Lung microvascular endothelial cell (primary cell): ENCODE results near the gene TMC6. TPM values are rescaled to one million over a fixed set of nuclear protein-coding genes. Genes with fewer than 3 reads are reported as not detected.
A peak's percentile ranks its signal among the peaks of the same experiment; 100 is the strongest.
"Not testable (repeated sequence)": the region's sequence is repeated elsewhere in the genome, so short reads cannot be mapped to it uniquely, and the experiment has no call there.

Source experiments
- DNase-seq, 2 donors: peaks; one replicate each; pipeline versions ENCODE4 v3.0.0 to v3.0.0-alpha.2; 2010; ENCODE audit warnings: low read depth in 2 of 2
- total RNA-seq: library from RNA; depleted of rRNA; stranded (reverse); fragments of >200 nt; gene quantifications from 2 replicates; pipeline ENCODE4 v1.2.1, GENCODE V29; 2014

The TMC6 gene
- total RNA-seq, 1 donor from 2014 or later, result 31.9 TPM

DNA sequence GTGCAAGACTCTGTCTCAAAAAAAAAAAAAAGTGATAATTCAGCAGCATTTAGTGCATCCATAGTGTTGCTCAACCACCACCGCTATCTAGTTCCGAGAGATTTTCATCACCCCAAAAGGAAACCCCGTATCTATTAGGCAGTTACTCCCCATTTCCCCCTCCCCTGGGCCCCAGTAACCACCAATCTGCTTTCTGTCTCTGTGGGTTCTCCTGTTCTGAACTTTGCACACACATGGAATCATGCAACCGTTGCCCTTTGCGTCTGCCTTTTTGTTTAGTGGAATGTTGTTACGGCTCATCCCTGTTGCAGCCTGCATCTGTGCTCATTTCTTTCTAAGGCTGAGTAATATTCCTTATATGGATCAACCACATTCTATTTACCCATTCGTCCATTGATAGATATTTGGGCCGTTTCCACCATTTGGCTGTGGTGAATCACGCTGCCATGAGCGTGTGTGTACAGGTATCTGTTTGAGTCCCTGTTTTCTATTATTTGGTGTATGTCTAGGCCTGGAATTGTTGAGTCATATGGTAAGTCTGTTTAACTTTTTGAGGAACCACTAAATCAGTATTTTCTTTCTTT, 31.1 kb upstream of the TMC6 start:
- no peak for DNase-seq

DNA sequence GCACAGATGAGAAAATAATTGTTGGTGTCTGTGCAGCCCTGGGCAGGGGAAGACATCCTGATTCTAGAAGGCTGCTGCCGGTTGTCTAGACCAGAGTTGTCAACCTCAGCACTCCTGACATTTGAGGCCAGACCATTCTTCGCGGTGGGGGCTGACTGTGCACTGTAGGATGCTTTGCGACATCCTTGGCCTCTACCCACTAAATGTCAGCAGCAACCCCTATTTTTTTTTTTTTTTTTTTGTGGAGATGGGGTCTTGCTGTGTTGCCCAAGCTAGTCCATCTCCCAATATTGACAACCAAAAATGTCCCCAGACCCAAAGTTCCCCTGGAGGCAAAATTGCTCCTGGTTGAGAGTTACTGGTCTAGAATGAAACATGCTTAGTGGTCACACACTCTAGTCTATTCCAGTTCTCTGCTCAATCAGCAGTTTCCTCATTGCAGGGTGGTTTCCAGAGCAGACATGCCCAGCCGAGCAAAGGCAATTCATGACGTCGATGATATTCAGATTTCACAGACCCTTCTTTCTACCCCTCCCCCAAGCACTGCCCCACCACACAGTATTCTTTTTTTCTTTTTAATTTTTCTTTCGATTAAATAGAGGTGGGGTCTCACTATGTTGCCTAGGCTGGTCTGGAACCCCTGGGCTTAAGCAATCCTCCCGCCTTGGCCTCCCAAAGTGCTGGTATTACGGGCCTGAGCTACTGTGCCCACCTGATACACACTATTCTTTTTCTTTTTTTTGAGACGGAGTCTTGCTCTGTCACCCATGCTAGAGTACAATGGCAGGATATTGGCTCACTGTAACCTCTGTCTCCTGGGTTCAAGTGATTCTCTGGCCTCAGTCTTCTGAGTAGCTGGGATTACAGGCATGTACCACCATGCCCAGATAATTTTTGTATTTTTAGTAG, 26.6 kb upstream of the TMC6 start:
- no peak for DNase-seq

DNA sequence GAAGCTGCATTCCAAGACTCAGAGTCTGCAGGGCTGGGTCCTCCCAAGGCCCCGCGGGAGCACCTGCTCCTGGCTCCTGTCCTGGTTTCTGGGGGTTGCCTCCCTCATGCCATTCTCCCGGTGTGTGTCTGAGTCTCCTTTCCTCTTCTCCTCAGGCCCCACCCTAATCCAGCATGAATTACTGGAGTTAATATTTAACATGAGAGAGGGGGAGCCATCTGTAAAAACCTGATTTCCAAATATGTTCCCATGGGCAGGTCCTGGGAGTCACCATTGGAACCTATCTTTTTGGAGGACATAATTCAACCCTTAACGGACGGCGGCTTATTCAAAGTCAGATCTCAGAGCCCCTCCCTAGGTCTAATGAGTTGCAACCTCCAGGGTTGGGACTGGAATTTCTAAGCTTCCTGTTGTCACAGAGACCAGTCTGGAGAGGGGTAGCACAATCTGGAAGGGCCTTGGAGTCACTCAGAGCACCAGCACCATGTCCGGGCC, 23.0 kb upstream of the TMC6 start:
- no peak for DNase-seq

DNA sequence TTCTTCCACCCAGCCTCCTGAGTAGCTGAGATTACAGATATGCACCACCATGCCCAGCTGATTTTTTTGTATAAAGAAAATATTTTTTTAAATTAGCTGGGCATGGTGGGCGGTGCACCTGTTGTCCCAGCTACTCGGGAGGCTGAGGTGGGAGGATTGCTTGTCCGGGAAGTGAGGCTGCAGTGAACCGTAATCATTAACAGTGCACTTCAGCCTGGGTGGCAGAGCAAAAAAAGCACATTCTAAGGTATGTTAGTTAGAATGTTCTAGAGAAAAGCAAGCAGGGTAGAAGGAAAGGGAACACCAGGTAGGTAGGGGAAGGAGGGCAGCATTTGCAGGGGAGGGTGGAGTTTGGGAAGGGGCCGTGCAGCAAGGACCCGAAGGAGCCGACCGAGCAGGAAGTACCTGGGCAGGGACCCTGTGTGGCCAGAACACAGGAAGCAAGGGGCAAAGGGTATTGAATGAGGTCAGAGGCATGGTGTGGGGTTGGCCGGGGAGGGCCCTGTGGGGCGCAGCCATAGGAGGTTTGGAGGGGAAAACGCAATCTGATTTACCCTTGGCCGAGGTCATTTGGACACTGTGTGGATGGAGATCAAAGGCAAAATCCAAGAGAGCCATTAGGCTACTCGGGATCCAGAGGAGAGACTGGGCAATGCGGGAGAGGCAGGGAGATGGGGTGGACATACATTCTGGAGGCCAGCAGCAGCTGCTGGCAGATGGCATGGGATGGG, 19.9 kb upstream of the TMC6 start:
- DNase-seq, result no peak

DNA sequence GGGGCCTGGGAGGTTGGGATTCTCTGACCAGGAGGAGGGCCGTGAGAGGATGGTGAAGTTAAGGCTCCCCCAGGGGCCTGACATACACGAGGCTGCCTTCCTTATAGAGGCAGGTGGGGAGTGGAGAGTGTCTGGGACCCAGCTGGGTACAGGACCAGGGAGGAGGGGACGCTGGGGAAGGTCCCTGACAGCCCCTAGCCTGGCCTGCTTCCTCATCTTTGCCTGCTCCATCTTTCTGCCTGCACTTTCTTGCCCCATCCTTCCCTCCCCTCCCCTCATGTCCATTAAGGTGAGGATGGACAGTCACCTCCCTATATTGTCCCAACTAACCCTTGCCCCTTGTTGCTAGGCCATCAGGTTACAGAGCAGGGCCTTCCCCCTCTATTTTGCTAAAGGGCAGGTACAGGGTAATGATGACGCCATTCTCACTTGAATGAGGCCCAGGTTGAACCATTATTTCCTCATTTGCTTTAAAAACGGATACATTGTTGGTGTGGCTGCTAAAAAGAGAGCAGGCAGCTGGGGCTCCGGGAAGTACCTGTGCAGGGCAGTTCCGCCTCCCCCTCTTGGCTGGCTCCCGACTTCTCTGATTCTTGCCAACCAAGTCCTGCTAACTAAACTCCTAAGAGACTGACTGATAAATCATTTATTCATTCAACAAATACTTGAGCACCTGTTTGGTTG, 18.9 kb upstream of the TMC6 start:
- no peak for DNase-seq

DNA sequence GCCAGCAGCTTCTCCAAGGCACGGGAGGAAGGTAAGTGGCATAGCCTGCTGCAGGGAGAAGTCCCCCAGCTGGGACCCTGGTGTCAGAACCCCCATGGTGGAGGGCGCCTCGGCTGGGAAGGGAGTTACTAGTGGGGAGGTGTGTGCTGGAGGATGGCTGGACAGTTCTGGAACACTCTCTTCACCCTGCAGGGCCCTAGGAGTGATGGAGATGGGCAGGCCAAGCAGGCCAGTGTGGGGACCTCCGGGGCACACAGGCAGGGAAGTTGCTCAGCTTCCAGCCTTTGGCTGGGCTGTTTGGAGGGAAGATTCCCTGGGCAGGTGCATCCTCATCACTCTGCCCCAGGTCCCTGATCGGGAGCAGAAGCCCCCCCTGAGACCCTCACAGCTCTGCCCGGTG, 18.3 kb upstream of the TMC6 start:
- no peak for DNase-seq

DNA sequence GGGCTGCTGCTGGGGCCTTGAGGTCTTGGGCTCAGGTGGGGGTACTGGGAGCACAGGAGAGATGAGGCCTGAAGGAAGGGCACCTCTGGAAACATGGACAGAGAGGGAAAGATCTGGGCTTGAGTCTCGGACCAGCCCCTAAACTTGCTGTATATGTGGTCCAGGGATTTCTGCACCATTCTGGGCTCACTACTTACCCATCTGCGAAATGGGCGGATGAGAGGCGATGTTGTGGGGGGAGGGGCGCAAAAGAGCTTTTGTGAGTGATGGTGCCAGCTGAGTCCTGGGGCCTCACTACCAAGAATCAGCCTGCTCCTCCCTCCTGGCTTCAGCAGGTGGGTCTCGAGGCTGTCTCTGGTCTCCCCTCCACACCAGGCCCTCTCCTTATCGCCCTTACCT, 17.9 kb upstream of the TMC6 start:
- no peak for DNase-seq

DNA sequence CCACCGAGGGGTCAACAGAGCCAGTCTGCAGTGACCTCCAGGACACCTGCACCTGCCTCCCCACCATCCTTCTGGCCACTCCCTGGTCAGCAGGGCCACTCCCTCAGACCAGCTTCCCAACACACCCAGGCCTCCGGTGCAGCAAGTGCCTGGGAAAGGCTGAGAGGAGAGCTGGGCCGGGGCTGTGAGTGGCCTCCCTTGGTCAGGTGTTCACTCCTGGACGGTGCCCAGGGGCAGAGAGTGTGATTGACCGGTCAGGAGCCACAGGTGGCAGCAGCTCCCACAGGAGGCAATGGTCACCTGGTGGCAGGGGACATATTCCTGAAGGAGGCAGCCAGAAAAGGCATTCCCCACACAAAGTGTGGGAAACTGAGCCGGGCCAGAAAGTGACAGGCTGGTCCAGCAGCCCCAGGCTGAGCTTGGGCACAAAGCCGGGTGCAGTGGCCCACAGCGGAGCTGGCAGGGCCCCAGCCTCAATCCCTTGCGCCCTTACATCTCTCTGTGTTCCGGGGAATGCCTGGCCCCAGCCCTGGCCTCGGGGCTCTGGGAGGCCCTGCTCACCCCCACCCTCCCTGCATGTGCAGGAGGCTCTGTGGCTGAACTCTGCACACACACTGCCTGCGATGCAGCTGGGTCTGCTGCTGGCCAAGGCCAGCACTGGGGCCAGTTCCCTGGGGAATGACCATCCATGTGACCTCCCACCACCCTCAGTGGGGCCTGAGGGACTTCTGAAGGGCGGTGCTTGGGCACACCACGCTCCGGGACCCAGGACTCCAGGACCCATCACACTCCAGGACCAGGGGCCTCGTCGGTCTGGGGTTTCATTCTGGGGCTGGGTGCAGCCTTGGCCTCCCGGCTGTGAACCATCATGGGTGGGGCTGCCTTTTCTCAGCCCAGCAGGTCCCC, 16.4 kb upstream of the TMC6 start:
- no peak for DNase-seq

DNA sequence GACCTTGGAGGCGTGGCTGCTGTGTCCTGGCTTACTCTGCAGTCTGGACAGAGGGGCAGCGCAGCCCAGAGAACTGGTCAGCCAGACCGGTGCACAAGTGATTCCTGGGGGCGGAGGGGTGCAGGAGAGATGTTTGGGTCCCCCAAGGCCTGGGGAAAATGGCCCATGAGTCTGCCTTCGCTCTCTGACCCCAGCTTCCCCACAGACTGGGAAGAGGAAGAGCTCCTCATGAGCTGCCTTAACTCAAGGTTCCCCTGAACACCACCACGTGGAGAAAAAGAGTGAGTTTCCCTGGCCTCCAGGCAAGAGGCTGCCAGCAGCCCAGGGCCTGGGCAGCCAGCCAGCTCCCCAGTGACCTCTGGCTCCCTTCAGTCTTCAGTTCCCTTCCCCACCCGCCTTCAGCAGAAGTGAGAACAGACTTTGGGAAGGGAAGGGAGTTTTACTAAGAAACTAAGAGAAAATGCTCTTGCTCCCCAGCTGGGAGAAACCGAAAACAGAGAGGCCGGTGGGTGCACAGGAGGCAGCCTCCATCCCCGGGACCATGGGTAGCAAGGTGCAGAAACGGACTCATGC, 15.7 kb upstream of the TMC6 start:
- DNase-seq, result peak in 1 of 2 donors; percentile 73

DNA sequence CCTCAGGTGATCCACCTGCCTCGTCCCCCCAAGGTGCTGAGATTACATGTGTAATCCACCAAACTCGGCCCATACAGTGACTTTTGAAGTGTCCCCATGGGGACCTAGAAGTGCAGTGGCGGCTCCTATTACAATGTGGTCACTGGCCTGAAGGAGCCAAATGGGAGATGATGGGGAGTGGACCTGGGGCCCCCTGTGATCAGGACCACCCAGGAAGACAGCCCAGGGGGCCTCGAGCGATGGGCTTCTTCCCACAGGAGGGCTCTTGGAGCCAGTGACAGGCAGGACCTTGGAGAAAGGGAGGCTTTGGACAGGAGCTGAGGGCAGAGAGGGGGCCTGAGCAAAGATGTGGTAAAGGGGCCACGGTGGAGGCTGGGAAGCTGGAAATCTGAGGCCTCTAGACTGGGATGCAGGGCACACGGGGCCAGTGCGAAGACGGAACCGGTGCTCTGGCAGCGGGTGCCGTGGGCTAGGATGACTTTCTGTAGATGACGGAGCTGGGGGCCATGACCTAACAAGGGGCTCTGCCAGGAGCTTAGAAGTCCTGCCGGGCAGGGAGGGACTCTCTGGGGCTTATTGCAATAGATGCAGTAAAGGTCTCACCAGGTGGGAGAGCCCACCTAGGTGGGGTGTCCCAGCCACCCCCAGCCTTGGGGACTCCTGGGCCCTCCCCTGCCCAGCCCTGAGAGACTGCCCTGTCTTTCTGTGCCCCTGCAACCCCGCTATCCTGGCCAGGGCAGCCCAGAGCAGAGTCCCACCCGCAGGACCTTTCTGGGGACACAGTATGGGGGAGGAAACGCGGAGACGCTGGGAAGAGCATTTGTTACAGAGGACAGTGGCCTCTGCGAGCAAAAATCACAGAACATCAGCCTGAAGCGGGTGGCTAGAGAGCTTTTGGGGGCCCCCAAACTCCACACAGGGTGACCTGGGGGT, 14.9 kb upstream of the TMC6 start:
- no peak for DNase-seq

DNA sequence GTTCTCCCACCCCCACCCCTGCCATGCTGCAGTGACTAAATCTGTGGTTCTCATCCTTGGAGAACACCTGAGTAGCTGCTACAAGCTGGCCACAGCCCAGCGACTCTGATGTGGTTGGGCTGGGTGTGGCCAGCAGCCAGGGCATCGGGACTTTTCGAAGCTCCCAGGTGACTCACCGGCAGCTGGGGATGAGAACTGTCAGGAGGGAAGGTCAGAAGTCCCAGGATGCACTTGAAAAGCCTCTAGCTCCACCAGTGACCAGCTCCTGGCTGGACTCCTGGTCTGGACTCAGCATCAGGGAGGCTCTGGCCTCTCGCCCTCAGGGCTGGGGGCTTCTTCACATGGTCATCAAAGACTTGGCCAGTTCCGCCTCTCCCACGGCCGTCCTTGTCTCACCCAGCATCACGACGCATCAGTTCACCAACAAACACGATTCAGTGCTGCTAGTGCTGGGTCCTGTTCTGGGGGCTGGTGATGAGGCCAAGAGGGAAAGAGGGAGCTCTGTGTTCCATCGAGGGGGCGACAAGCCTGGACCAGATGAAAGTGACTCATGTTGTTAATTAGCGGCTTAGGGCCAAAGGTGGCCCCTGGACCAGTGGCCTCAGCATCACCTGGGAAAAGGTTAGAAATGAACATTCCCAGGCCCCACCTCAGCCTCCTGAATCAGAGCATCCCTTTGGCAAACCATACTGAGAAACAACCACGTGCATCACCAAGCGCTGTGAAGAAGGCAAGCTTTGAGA, 13.7 kb upstream of the TMC6 start:
- peak; percentile 21 to 42 for DNase-seq

DNA sequence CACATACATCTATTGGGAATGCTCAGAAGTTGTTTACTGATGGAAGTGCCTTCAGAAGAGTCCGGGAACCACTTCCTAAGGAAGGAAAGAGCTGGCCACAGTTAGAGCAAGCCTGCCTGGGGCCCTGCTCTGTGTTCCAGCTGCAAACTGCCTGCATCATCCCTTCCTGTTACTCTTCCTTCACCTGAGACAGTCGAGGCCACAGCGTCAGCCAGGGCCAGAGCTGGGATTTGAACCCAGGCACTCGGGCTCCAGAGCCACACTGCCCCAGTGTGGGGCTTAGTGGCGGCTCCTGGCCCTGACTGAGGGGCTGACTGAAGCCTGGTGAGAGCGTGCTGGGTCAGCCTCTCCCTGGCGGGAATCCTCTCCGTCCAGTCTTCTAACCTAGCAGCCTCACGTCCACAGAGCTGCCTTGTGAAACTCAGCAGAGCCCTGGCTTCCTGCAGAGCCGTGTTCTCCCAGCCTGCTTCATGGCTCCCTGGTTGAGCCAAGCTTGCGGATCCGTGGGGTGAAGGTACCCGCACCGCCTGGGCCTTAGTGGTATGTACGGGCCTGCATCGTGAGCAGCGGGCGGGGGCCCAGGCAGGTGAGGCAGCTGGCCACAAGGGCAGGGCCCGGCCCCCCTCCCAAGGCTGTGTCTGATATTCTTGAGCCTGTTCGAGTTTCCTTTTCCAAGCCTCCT, 13.0 kb upstream of the TMC6 start:
- DNase-seq, result peak in 1 of 2 donors; percentile 46

DNA sequence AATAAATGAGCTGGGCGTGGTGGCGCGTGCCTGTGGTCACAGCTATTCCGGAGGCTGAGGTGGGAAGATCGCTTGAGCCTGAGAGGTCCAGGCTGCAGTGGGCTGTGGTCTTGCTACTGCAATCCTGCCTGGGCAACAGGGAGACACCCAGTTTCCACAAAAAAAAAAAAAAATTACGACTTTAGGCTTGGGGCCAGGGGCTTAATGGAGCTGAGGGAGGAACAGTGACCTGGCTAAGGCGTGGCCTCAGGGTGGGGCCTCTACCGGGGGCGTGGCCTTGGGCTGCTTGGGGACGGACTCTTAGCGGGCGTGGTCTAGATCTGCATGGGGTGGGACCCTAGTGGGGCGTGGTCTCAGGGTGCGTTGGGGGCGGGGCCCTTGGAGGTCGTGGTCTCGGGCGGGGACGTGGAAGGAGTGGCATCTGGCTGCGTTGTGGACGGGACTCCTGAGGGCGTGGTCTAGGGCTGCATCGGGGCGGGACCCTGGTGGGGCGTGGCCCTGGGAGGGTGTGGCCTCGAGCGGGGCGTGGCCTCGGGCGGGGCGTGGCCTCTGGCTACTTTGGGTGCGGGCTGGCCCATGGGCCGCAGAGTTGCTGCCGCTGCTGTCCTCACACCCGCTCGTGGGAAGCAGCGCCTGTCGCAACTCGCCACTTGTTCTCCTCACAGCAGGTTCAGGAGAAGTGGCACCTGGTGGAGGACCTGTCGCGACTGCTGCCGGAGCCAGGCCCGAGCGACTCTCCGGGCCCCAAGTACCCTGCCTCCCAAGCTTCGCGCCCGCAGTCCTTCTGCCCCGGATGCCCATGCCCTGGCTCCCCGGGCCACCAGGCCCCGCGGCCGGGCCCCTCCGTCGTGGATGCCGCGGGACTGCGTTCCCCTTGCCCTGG, 11.9 kb upstream of the TMC6 start:
- peak; percentile 72 to 97 for DNase-seq

DNA sequence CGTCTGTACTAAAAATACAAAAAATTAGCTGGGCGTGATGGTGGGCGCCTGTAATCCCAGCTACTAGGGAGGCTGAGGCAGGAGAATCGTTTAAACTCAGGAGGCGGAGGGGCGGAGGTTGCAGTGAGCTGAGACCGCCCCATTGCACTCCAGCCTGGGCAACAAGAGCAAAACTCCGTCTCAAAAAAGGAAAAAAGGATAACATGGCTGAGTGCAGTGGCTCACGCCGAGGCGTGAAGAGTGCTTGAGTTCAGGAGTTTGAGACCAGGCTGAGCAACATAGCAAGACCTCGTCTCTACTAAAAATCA, 11.3 kb upstream of the TMC6 start:
- not testable (repeated sequence) for DNase-seq

DNA sequence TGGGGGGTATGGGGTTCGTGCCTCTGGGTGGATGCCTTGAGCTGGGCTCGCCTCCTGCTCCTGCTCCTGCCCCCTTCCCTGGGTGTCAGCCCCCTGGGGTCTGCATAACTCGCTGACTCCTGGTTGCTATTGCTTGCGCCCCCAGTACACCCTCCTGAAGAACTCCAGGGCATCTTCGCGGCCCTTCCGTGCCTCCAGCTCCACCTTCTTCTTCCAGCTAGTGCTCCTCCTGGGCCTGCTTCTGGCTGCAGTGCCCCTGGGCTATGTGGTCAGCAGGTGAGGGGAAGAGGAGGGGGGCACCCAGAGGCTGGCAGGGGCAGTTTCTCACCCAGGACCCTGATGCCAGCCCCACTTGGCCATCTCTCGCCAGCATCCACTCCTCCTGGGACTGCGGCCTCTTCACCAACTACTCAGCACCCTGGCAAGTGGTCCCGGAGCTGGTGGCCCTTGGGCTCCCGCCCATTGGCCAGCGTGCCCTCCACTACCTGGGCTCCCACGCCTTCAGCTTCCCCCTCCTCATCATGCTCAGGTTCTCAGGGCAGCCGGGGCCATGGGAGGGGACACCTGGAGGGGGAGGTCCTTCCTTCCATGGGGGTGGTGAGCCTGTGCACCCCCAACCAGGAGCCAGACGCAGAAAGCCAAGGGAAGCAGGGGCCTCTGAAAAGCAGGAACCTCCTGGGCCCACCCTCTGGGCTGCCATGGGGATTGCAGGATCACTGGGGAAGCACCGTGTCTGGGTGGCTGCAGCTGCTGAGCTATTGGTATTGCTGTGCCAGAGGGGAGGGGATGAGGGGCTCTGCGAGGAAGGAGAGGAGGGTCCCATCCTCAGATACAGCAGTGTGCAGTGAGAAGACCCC, 9.9 kb upstream of the TMC6 start:
- DNase-seq, result no peak
